IPS-18c (cell line): ENCODE results near the gene CIAO2B.

Experiments used
- H3K4me3 ChIP-seq: 2 replicates; pipeline ENCODE4 v1.7.0; 2013; ENCODE audit warnings: low read depth, mild to moderate bottlenecking, low read length, moderate library complexity; ENCODE audit not compliant: insufficient read depth
- H3K9me3 ChIP-seq: one replicate; pipeline ENCODE4 v1.6.1; 2013; ENCODE audit warnings: mild to moderate bottlenecking, low read length, moderate library complexity; ENCODE audit not compliant: control insufficient read depth, insufficient read depth

The CIAO2B gene

DNA sequence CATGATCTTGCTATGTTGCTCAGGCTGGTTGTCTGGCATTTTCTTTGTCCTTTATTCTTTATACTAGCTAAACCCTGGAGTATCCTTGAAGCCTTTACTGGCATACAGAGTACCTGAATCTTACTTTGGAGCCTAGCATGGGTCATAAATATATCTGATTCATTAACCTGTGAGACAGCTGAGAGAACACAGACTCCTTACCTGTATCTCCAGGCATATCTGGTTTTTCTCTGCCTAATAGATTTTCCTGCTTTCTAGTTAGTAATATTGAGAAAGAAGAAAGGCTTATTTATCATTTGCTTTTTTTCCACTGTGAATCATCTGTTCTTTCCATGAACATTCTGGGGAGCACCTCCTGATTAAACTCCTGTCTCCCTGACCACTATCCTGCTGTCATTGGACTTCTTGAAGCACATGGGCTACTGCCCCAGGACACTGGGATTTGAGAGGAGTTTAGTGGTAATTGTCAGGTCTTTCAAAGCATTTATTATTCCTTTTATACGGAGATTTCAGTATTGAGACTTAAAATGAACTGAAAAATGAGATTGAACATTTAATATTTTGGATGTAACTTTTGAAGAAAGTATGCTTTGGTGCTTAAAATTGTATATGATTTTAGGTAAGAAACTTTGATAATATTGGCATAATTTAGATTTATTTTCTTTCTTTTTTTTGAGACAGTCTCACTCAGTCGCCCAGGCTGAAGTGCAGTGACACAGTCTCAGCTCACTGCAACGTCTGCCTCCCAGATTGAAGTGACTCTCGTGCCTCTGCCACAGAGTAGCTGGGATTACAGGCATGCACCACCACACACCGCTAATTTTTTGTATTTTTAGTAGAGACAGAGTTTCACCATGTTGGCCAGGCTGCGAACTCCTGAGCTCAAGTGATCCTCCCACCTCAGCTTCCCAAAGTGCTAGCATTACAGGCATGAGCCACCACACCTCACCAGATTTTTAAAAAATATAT lies 45.3 kb downstream of the CIAO2B start:
- H3K4me3 ChIP-seq = no peak overlapping the region
- no peaks in the 10 kb centered on the region for H3K9me3 ChIP-seq

DNA sequence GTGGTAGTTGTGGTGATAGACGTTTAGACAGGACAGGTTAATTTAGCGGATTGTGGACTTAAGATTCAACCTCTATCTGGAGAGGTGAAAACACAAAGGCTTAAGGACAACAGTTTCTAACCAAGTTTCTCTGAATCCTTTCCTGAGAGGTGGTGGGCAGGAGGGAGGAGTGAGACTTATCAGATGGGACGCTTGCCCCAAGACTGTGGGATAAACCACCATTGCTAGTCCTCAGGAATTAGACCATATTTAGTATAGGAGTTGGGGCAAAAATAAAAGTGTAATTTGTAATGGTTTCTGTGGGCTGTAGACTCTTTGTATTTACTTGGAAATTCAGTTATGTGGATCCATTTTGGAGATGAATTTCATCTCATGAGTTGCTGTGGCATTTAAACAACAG lies 47.3 kb downstream of the CIAO2B start:
- Histone ChIP-seq H3K4me3 (no peak overlapping the region), H3K9me3 (no peaks in the 10 kb centered on the region)

DNA sequence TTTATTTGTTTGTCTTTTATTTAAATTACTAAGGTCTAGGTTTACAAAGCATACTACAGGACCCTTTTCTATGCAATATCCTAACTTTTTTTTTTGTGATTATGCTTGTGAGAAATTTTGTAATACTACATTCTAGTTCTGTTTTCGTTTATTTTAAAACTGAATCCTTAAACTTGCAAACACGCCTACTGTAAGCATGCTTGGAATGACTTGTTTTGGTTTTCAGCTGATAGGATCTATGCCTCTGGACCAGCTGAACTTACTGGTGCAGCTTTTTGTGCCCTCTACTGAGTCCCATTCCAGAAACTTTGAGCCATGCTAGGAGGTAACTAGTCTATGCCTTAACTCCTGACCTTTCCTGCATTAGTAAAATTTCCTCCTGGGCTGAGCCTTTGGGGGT lies 47.9 kb downstream of the CIAO2B start:
- Histone ChIP-seq H3K4me3 (no peak overlapping the region), H3K9me3 (no peaks in the 10 kb centered on the region)

GRCh38 chr16:66885491-66885890 lies 48.7 kb downstream of the CIAO2B start:
- H3K4me3 ChIP-seq = no peak overlapping the region
- no peaks in the 10 kb centered on the region for H3K9me3 ChIP-seq

- Histone ChIP-seq H3K4me3 (no peak overlapping the region), H3K9me3 (no peaks in the 10 kb centered on the region)
Measured at GRCh38 chr16:66882702-66883101, 51.5 kb downstream of the CIAO2B start.
